ENCODE data around the gene MIPEP.

The MIPEP gene

GRCh38 chr13:23730251-23730650 is 158.9 kb downstream of the MIPEP start:
- TF ChIP-seq CTCF (IDR thresholded peaks at IDR 0.05), result no peak

GRCh38 chr13:23729531-23729930 is 159.7 kb downstream of the MIPEP start:
- TF ChIP-seq CTCF (IDR thresholded peaks at IDR 0.05), result no peak

GRCh38 chr13:23728807-23729206 is 160.4 kb downstream of the MIPEP start:
- no peak for TF ChIP-seq CTCF (IDR thresholded peaks at IDR 0.05)

- no peak for TF ChIP-seq CTCF (IDR thresholded peaks at IDR 0.05)
These were observed 163.3 kb downstream of the MIPEP start for GRCh38 chr13:23725922-23726321.

GRCh38 chr13:23724196-23724970 is 164.8 kb downstream of the MIPEP start:
- no peak for TF ChIP-seq CTCF (IDR thresholded peaks at IDR 0.05)

- TF ChIP-seq CTCF (IDR thresholded peaks at IDR 0.05), result no peak
These were observed 165.7 kb downstream of the MIPEP start for GRCh38 chr13:23723471-23723870.

- TF ChIP-seq CTCF (IDR thresholded peaks at IDR 0.05), result no peak
These were observed 166.3 kb downstream of the MIPEP start for GRCh38 chr13:23722726-23723453.

Measured in LNCAP (cell line).